HepG2 (cell line): ENCODE results near the gene ST6GALNAC2. TPM values are rescaled to one million over a fixed set of nuclear protein-coding genes. Genes with fewer than 3 reads are reported as not detected.

Source experiments
- AHR ChIP-seq: IDR thresholded peaks from 2 replicates; pipeline ENCODE4 v1.6.1; 2018; ENCODE audit warnings: missing genetic modification reagents, missing compliant biosample characterization
- HCFC1 ChIP-seq: fragments of 150-350 bp; IDR thresholded peaks from 2 replicates; pipeline ENCODE4 v1.6.1; 2014; ENCODE audit warnings: low read depth, low read length
- HIC2 ChIP-seq: sonication (generic); formaldehyde crosslinking; IDR thresholded peaks from 2 replicates; pipeline ENCODE4 v1.9.0; 2022; ENCODE audit warnings: low read depth, missing genetic modification reagents
- KLF12 ChIP-seq: sonication (generic); formaldehyde crosslinking; IDR thresholded peaks from 2 replicates; pipeline ENCODE4 v1.4.0; 2020; ENCODE audit warnings: missing genetic modification reagents, borderline replicate concordance
- KLF9 ChIP-seq: IDR thresholded peaks from 2 replicates; pipeline ENCODE4 v1.6.1; 2016; ENCODE audit warnings: low read depth
- MAZ ChIP-seq, 2 experiments: sonication (generic) in 1 of 2; formaldehyde crosslinking in 1 of 2; IDR thresholded peaks; 2 replicates each; pipeline versions ENCODE4 v1.5.0 to v1.6.1; 2012 to 2020; ENCODE audit warnings: low read depth in 2 of 2, mild to moderate bottlenecking in 2 of 2, borderline replicate concordance in 1 of 2, improper control_type of control experiment in 1 of 2, low read length in 1 of 2, missing genetic modification reagents in 1 of 2, moderate library complexity in 1 of 2
- MBNL3 ChIP-seq: fragments of 250-450 bp; sonication (Bioruptor Pico); conservative IDR thresholded peaks from 2 replicates; pipeline ENCODE4 v1.8.0; 2022; ENCODE audit warnings: mild to moderate bottlenecking, inconsistent platforms
- MIER3 ChIP-seq: IDR thresholded peaks from 2 replicates; pipeline ENCODE4 v1.6.1; 2016; ENCODE audit warnings: missing compliant biosample characterization, borderline replicate concordance
- MTF2 ChIP-seq: sonication (generic); formaldehyde crosslinking; IDR thresholded peaks from 2 replicates; pipeline ENCODE4 v1.5.0; 2020; ENCODE audit warnings: missing genetic modification reagents, borderline replicate concordance
- NR2F6 ChIP-seq, 2 experiments: IDR thresholded peaks; 2 replicates each; pipeline ENCODE4 v1.6.1; 2016; ENCODE audit warnings: antibody characterized with exemption in 1 of 2, mild to moderate bottlenecking in 1 of 2
- SKI ChIP-seq: fragments of 450-650 bp; IDR thresholded peaks from one replicate; pipeline ENCODE4 v1.6.1; 2018; ENCODE audit warnings: mild to moderate bottlenecking; ENCODE audit not compliant: partially characterized antibody
- SMARCE1 ChIP-seq: fragments of 450-650 bp; IDR thresholded peaks from 2 replicates; pipeline ENCODE4 v1.6.1; 2017; ENCODE audit warnings: borderline replicate concordance
- SOX13 ChIP-seq, 3 experiments: fragments of 450-650 bp in 1 of 3; sonication (generic) in 1 of 3; formaldehyde crosslinking in 1 of 3; IDR thresholded peaks in 2 of 3; conservative IDR thresholded peaks in 1 of 3; 2 replicates each; pipeline versions ENCODE4 v1.5.0 to v1.6.1; 2016 to 2020; ENCODE audit warnings: antibody characterized with exemption in 1 of 3, mild to moderate bottlenecking in 1 of 3, missing compliant biosample characterization in 1 of 3, missing genetic modification reagents in 1 of 3, moderate library complexity in 1 of 3
- SP4 ChIP-seq: sonication (generic); formaldehyde crosslinking; IDR thresholded peaks from 2 replicates; pipeline ENCODE4 v1.8.1; 2023; ENCODE audit warnings: mild to moderate bottlenecking, missing genetic modification reagents
- TGIF2 ChIP-seq: IDR thresholded peaks from 2 replicates; pipeline ENCODE4 v1.6.1; 2016; ENCODE audit warnings: control low read depth, missing compliant biosample characterization
- ZNF235 ChIP-seq: sonication (generic); formaldehyde crosslinking; IDR thresholded peaks from 2 replicates; pipeline ENCODE4 v1.8.1; 2023; ENCODE audit warnings: mild to moderate bottlenecking, missing genetic modification reagents, borderline replicate concordance
- ZNF350 ChIP-seq: sonication (generic); formaldehyde crosslinking; IDR thresholded peaks from 2 replicates; pipeline ENCODE4 v1.4.0; 2020; ENCODE audit warnings: mild to moderate bottlenecking, low read depth, missing genetic modification reagents, borderline replicate concordance
- ZNF362 ChIP-seq: sonication (generic); formaldehyde crosslinking; IDR thresholded peaks from 2 replicates; pipeline ENCODE4 v1.4.0; 2020; ENCODE audit warnings: missing genetic modification reagents, mild to moderate bottlenecking, borderline replicate concordance
- ZNF414 ChIP-seq: sonication (generic); formaldehyde crosslinking; IDR thresholded peaks from 2 replicates; pipeline ENCODE4 v1.5.0; 2020; ENCODE audit warnings: missing genetic modification reagents
- ZNF562 ChIP-seq: sonication (generic); formaldehyde crosslinking; IDR thresholded peaks from 2 replicates; pipeline ENCODE4 v1.8.0; 2022; ENCODE audit warnings: missing genetic modification reagents, borderline replicate concordance
- ZSCAN5A ChIP-seq: sonication (generic); formaldehyde crosslinking; IDR thresholded peaks from 2 replicates; pipeline ENCODE4 v1.8.0; 2022; ENCODE audit warnings: mild to moderate bottlenecking, missing genetic modification reagents, borderline replicate concordance
- polyA plus RNA-seq, 8 experiments: library from polyadenylated mRNA; depleted of rRNA in 3 of 8; stranded (reverse) in 7 of 8; unstranded in 1 of 8; fragments of >200 nt; fragmentation: Illumina TruSeq in 4 of 8; extraction: Trizol in 4 of 8; gene quantifications; 2 replicates each; pipeline versions ENCODE4 v1.2.1 to v1.2.3, GENCODE V29; 2011 to 2016; ENCODE audit warnings: low read depth in 4 of 8, missing spikeins in 1 of 8, mixed read lengths in 1 of 8; ENCODE audit not compliant: insufficient read depth in 1 of 8
- total RNA-seq, 5 experiments: library from RNA; depleted of rRNA; stranded (reverse); fragments of >200 nt; fragmentation: Illumina TruSeq; extraction: Trizol; gene quantifications; 2 replicates each; pipeline ENCODE4 v1.2.3, GENCODE V29; 2016; ENCODE audit warnings: low read depth in 1 of 5

ST6GALNAC2 gene
- total and polyA plus RNA-seq, 2 of the 13 experiments (the other 11 are each of a cell fraction or from before 2014, with no cell fraction given): 0.12 to 0.49 TPM

GRCh38 chr17:76532072-76532651 lies 53.5 kb downstream of the ST6GALNAC2 start (continued):
- TF ChIP-seq SP4 (no peak), SMARCE1 (no peak), AHR (CRISPR knock-in tag) (peak; percentile 45; the same call in 1 of the 2 replicates), ZNF562 (no peak), ZSCAN5A (CRISPR knock-in tag) (no peak), SKI (no peak), ZNF350 (no peak), MBNL3 (CRISPR knock-in tag) (no peak), MTF2 (CRISPR knock-in tag) (no peak), HIC2 (CRISPR knock-in tag) (no peak), ZNF414 (CRISPR knock-in tag) (peak; percentile 36; the same call in 1 of the 2 replicates), ZNF235 (no peak), ZNF362 (CRISPR knock-in tag) (peak; percentile 82), TGIF2 (CRISPR knock-in tag) (no peak), NR2F6 (IDR thresholded peaks at IDR 0.05) (peak; percentile 80), NR2F6 (CRISPR knock-in tag; IDR thresholded peaks at IDR 0.05) (no peak), SOX13 (IDR thresholded peaks at IDR 0.05) (peak; percentile 55), SOX13 (CRISPR knock-in tag; conservative IDR thresholded peaks at IDR 0.05 in 1 of 2, IDR thresholded peaks at IDR 0.05 in 1 of 2) (peak in 1 of 2 experiments; percentile 66; a peak in 1 of 4 replicates), KLF12 (CRISPR knock-in tag) (no peak), MIER3 (no peak), HCFC1 (no peak), MAZ (IDR thresholded peaks at IDR 0.05; ENCODE audit: borderline replicate concordance, low read depth, low read length) (no peak), MAZ (CRISPR knock-in tag; IDR thresholded peaks at IDR 0.05; ENCODE audit: low read depth) (0 out of 2 replicates have a peak, but pooled peaks have one; percentile 25), KLF9 (CRISPR knock-in tag) (no peak)
